H9 (cell line): ENCODE results near the gene POR. TPM values are rescaled to one million over a fixed set of nuclear protein-coding genes. Genes with fewer than 3 reads are reported as not detected.
"Not testable (repeated sequence)": the region's sequence is repeated elsewhere in the genome, so short reads cannot be mapped to it uniquely, and the experiment has no call there.

Experiments used
- DNase-seq: peaks from one replicate; pipeline ENCODE4 v3.0.0-alpha.2; 2017
- H2AFZ ChIP-seq: one replicate; pipeline ENCODE4 v1.6.1; 2013; ENCODE audit warnings: mild to moderate bottlenecking, low read length, control low read depth, moderate library complexity
- H2AK5ac ChIP-seq: 2 replicates; pipeline ENCODE4 v1.6.1; 2013; ENCODE audit warnings: low read length, control low read depth, mixed read lengths; ENCODE audit not compliant: insufficient read length
- H2BK120ac ChIP-seq: one replicate; pipeline ENCODE4 v1.6.1; 2013; ENCODE audit warnings: low read depth, mild to moderate bottlenecking, low read length, control low read depth, inconsistent platforms; ENCODE audit not compliant: poor library complexity, severe bottlenecking
- H2BK12ac ChIP-seq: 2 replicates; pipeline ENCODE4 v1.6.1; 2013; ENCODE audit warnings: low read length, control low read depth, mixed read lengths, low read depth; ENCODE audit not compliant: insufficient read length
- H2BK15ac ChIP-seq: 2 replicates; pipeline ENCODE4 v1.6.1; 2013; ENCODE audit warnings: low read depth, low read length, control low read depth
- H2BK20ac ChIP-seq: one replicate; pipeline ENCODE4 v1.6.1; 2013; ENCODE audit warnings: low read depth, mild to moderate bottlenecking, low read length, control low read depth, inconsistent platforms; ENCODE audit not compliant: poor library complexity, severe bottlenecking
- H2BK5ac ChIP-seq: 2 replicates; pipeline ENCODE4 v1.6.1; 2013; ENCODE audit warnings: low read length, control low read depth, mixed read lengths; ENCODE audit not compliant: insufficient read length
- H3K14ac ChIP-seq: 2 replicates; pipeline ENCODE4 v1.6.1; 2013; ENCODE audit warnings: low read length, control low read depth; ENCODE audit not compliant: insufficient read depth
- H3K18ac ChIP-seq: 2 replicates; pipeline ENCODE4 v1.6.1; 2013; ENCODE audit warnings: low read depth, mild to moderate bottlenecking, mixed read lengths, low read length, control low read depth; ENCODE audit not compliant: insufficient read length
- H3K23ac ChIP-seq: 2 replicates; pipeline ENCODE4 v1.6.1; 2013; ENCODE audit warnings: low read length, control low read depth, mixed read lengths, low read depth; ENCODE audit not compliant: insufficient read length
- H3K23me2 ChIP-seq: 2 replicates; pipeline ENCODE4 v1.6.1; 2013; ENCODE audit warnings: low read depth, mild to moderate bottlenecking, mixed read lengths, low read length, control low read depth; ENCODE audit not compliant: insufficient read length, poor library complexity, severe bottlenecking
- H3K27ac ChIP-seq: 2 replicates; pipeline ENCODE4 v1.5.1; 2013; ENCODE audit warnings: low read length, control low read depth, mixed read lengths, low read depth; ENCODE audit not compliant: insufficient read length
- H3K27me3 ChIP-seq: 2 replicates; pipeline ENCODE4 v1.6.1; 2013; ENCODE audit warnings: low read length, control low read depth, inconsistent platforms; ENCODE audit not compliant: insufficient read depth
- H3K4ac ChIP-seq: 2 replicates; pipeline ENCODE4 v1.6.1; 2013; ENCODE audit warnings: low read depth, mild to moderate bottlenecking, control low read depth, inconsistent platforms, low read length, moderate library complexity
- H3K4me1 ChIP-seq: 2 replicates; pipeline ENCODE4 v1.6.1; 2013; ENCODE audit warnings: low read length, control low read depth, inconsistent platforms; ENCODE audit not compliant: insufficient read depth
- H3K4me2 ChIP-seq: 2 replicates; pipeline ENCODE4 v1.6.1; 2013; ENCODE audit warnings: low read length, control low read depth, mixed read lengths; ENCODE audit not compliant: insufficient read length, insufficient read depth
- H3K56ac ChIP-seq: 2 replicates; pipeline ENCODE4 v1.6.1; 2013; ENCODE audit warnings: low read depth, mild to moderate bottlenecking, mixed read lengths, low read length, control low read depth; ENCODE audit not compliant: insufficient read length
- H3K79me1 ChIP-seq: 2 replicates; pipeline ENCODE4 v1.6.1; 2013; ENCODE audit warnings: low read depth, mild to moderate bottlenecking, moderate library complexity, low read length, control low read depth, inconsistent platforms; ENCODE audit not compliant: insufficient read depth, poor library complexity, severe bottlenecking
- H3K79me2 ChIP-seq: 2 replicates; pipeline ENCODE4 v1.6.1; 2013; ENCODE audit warnings: low read length, control low read depth, inconsistent platforms; ENCODE audit not compliant: insufficient read depth
- H3K9ac ChIP-seq: 2 replicates; pipeline ENCODE4 v1.6.1; 2013; ENCODE audit warnings: low read length, control low read depth, mixed read lengths; ENCODE audit not compliant: insufficient read length; ENCODE audit errors: extremely low read depth
- H3K9me3 ChIP-seq: one replicate; pipeline ENCODE4 v1.6.1; 2013; ENCODE audit warnings: low read depth, low read length, inconsistent platforms; ENCODE audit not compliant: control insufficient read depth
- H3T11ph ChIP-seq: one replicate; pipeline ENCODE4 v1.6.1; 2013; ENCODE audit warnings: mild to moderate bottlenecking, low read length, control low read depth, inconsistent platforms
- H4K20me1 ChIP-seq: one replicate; pipeline ENCODE4 v1.6.1; 2013; ENCODE audit not compliant: control insufficient read depth, insufficient read length, insufficient read depth
- H4K5ac ChIP-seq: 2 replicates; pipeline ENCODE4 v1.6.1; 2013; ENCODE audit warnings: low read depth, mild to moderate bottlenecking, mixed read lengths, low read length, control low read depth; ENCODE audit not compliant: insufficient read length
- H4K8ac ChIP-seq: replicated peaks from 2 replicates; pipeline ENCODE4 v1.6.1; 2013; ENCODE audit warnings: low read length, control low read depth, mixed read lengths, low read depth; ENCODE audit not compliant: insufficient read length
- H4K91ac ChIP-seq: 2 replicates; pipeline ENCODE4 v1.6.1; 2013; ENCODE audit warnings: low read depth, mild to moderate bottlenecking, moderate library complexity, mixed read lengths, low read length, control low read depth; ENCODE audit not compliant: insufficient read length
- H3K27ac Mint-ChIP-seq, 3 experiments: 2 replicates in 2 of 3; 3 replicates in 1 of 3; pipeline ENCODE4 v1.8.0; 2020 to 2021; ENCODE audit warnings: mixed read lengths in 3 of 3, mild to moderate bottlenecking in 1 of 3, moderate library complexity in 1 of 3
- H3K27me3 Mint-ChIP-seq: 2 replicates; pipeline ENCODE4 v1.8.0; 2021; ENCODE audit warnings: low read depth, mild to moderate bottlenecking, moderate library complexity, mixed read lengths
- H3K36me3 Mint-ChIP-seq, 3 experiments: 2 replicates in 2 of 3; 3 replicates in 1 of 3; pipeline ENCODE4 v1.8.0; 2020 to 2021; ENCODE audit warnings: low read depth in 3 of 3, mixed read lengths in 3 of 3; ENCODE audit not compliant: insufficient read depth in 1 of 3
- H3K4me1 Mint-ChIP-seq, 2 experiments: 2 replicates each; pipeline ENCODE4 v1.8.0; 2020; ENCODE audit warnings: mixed read lengths in 2 of 2
- H3K4me3 Mint-ChIP-seq, 2 experiments: 2 replicates in 1 of 2; 3 replicates in 1 of 2; pipeline ENCODE4 v1.8.0; 2020 to 2021; ENCODE audit warnings: mild to moderate bottlenecking in 2 of 2, mixed read lengths in 2 of 2, moderate library complexity in 1 of 2
- H3K9me3 Mint-ChIP-seq, 2 experiments: 2 replicates in 1 of 2; 3 replicates in 1 of 2; pipeline ENCODE4 v1.8.0; 2020; ENCODE audit warnings: mild to moderate bottlenecking in 2 of 2, mixed read lengths in 2 of 2, moderate library complexity in 1 of 2
- CTCF ChIP-seq: fragments of 200-600 bp; sonication (generic); conservative IDR thresholded peaks from 3 replicates; pipeline ENCODE4 v1.8.0; 2021; ENCODE audit warnings: antibody characterized with exemption, mild to moderate bottlenecking
- WGBS: extraction: QIAGEN DNeasy Blood & Tissue Kit; methylation state at CpG from one replicate; pipeline ENCODE4 v1.1.7; 2013; ENCODE audit warnings: missing lambda C conversion rate, low lambda C conversion rate, mixed read lengths; ENCODE audit not compliant: insufficient read length; ENCODE audit errors: extremely low coverage; 5-methylcytosine and 5-hydroxymethylcytosine counted together
- total RNA-seq: library from RNA; stranded (reverse); gene quantifications from 2 replicates; pipeline ENCODE4 v1.2.1, GENCODE V29; 2021

POR gene
- total RNA-seq, 1 experiment from 2014 or later: 128 TPM

GRCh38 chr7:76029682-76030081 lies 114.7 kb downstream of the POR start:
- not testable (repeated sequence) for H4K8ac ChIP-seq, H3K9me3 ChIP-seq, H3K79me1 ChIP-seq, H2BK5ac ChIP-seq, H2AFZ ChIP-seq, H4K20me1 ChIP-seq, DNase-seq, H3K14ac ChIP-seq, H2BK20ac ChIP-seq, H3K27me3 ChIP-seq, H3K27me3 Mint-ChIP-seq, H2BK120ac ChIP-seq, H4K91ac ChIP-seq, H3K4ac ChIP-seq, H3K4me1 Mint-ChIP-seq, H3K27ac Mint-ChIP-seq, H3K18ac ChIP-seq, H3T11ph ChIP-seq, H2BK15ac ChIP-seq, H3K23ac ChIP-seq, H3K9me3 Mint-ChIP-seq, H3K56ac ChIP-seq, H3K4me1 ChIP-seq, H3K23me2 ChIP-seq, H3K79me2 ChIP-seq, H3K4me2 ChIP-seq, H4K5ac ChIP-seq, H3K27ac ChIP-seq, H2BK12ac ChIP-seq, H3K4me3 Mint-ChIP-seq, H2AK5ac ChIP-seq, H3K9ac ChIP-seq
- H3K36me3 Mint-ChIP-seq: peaks cover 12 to 32% (median 30%) of the 10 kb centered on the region in 3 experiments; a peak in 6 of 7 replicates
- TF ChIP-seq CTCF: 0 out of 3 replicates have a peak, but pooled peaks have one; percentile 19
- no CpG with 5 or more reads among the region's 7 CpGs for WGBS
